HEK293 (cell line): ENCODE results near the gene CCDC170.

Experiments
- CTCF ChIA-PET: fragments of 350-600 bp; formaldehyde crosslinking; extraction: SDS; loops from one replicate; lab custom pipeline; 2021; ENCODE audit warnings: antibody characterized with exemption; lab: Yijun Ruan, JAX
- POLR2A ChIA-PET: fragments of 300-600 bp; formaldehyde crosslinking; extraction: SDS; loops from one replicate; lab custom pipeline; 2020; ENCODE audit warnings: antibody characterized with exemption, inconsistent platforms; lab: Yijun Ruan, JAX
- H3K27ac ChIP-seq: fragments of 200-500 bp; sonication (Bioruptor generic); 2 replicates; pipeline ENCODE4 v1.5.1; 2014; ENCODE audit warnings: low read depth, low read length, control low read depth, inconsistent platforms; ENCODE audit errors: extremely low read depth
- H3K36me3 ChIP-seq, 2 experiments: fragments of 200-500 bp in 1 of 2; sonication (Bioruptor generic) in 1 of 2; 1 replicate in 1 of 2; 2 replicates in 1 of 2; pipeline ENCODE4 v1.5.1; 2014 to 2017; ENCODE audit warnings: inconsistent platforms in 2 of 2, low read length in 2 of 2; ENCODE audit not compliant: control insufficient read depth in 2 of 2, insufficient read depth in 1 of 2
- H3K4me1 ChIP-seq: fragments of 200-500 bp; sonication (Bioruptor generic); 2 replicates; pipeline ENCODE4 v1.5.1; 2014; ENCODE audit warnings: mild to moderate bottlenecking, low read length, inconsistent platforms; ENCODE audit not compliant: control insufficient read depth, insufficient read depth
- H3K4me3 ChIP-seq: 2 replicates; pipeline ENCODE4 v1.5.1; 2011; ENCODE audit warnings: low read depth, mild to moderate bottlenecking, control low read depth, low read length, moderate library complexity
- H3K9me3 ChIP-seq: fragments of 200-500 bp; sonication (Bioruptor generic); 2 replicates; pipeline ENCODE4 v1.5.1; 2014; ENCODE audit warnings: low read depth, low read length, inconsistent platforms; ENCODE audit not compliant: control insufficient read depth, insufficient read depth
- HOXA7 ChIP-seq: sonication (generic); formaldehyde crosslinking; IDR thresholded peaks from 2 replicates; pipeline ENCODE4 v1.8.1; 2022; ENCODE audit warnings: missing genetic modification reagents, borderline replicate concordance
- MZF1 ChIP-seq: fragments of 450-650 bp; formaldehyde crosslinking; IDR thresholded peaks from 2 replicates; pipeline ENCODE4 v1.5.1; 2017; ENCODE audit warnings: missing biosample characterization, missing genetic modification characterization, borderline replicate concordance
- OSR2 ChIP-seq: fragments of 450-650 bp; formaldehyde crosslinking; IDR thresholded peaks from 2 replicates; pipeline ENCODE4 v1.5.1; 2016; ENCODE audit warnings: missing biosample characterization, missing genetic modification characterization
- OVOL3 ChIP-seq: fragments of 450-650 bp; formaldehyde crosslinking; IDR thresholded peaks from 2 replicates; pipeline ENCODE4 v1.5.1; 2016; ENCODE audit warnings: missing biosample characterization, missing genetic modification characterization
- SALL2 ChIP-seq: fragments of 450-650 bp; formaldehyde crosslinking; IDR thresholded peaks from 2 replicates; pipeline ENCODE4 v1.5.0; 2017; ENCODE audit warnings: missing biosample characterization, mild to moderate bottlenecking, missing genetic modification characterization, borderline replicate concordance
- ZBTB48 ChIP-seq: fragments of 450-650 bp; formaldehyde crosslinking; IDR thresholded peaks from 2 replicates; pipeline ENCODE4 v1.5.1; 2016; ENCODE audit warnings: missing biosample characterization, missing genetic modification characterization
- ZBTB7A ChIP-seq: fragments of 450-650 bp; formaldehyde crosslinking; IDR thresholded peaks from 2 replicates; pipeline ENCODE4 v1.5.1; 2016; ENCODE audit warnings: low read depth, missing biosample characterization, missing genetic modification characterization
- ZFP3 ChIP-seq: fragments of 450-650 bp; formaldehyde crosslinking; IDR thresholded peaks from 2 replicates; pipeline ENCODE4 v1.5.1; 2016; ENCODE audit warnings: low read depth, missing biosample characterization, missing genetic modification characterization
- ZNF174 ChIP-seq: fragments of 450-650 bp; formaldehyde crosslinking; IDR thresholded peaks from 2 replicates; pipeline ENCODE4 v1.5.0; 2017; ENCODE audit warnings: missing biosample characterization, mild to moderate bottlenecking, missing genetic modification characterization
- ZNF2 ChIP-seq: fragments of 450-650 bp; formaldehyde crosslinking; IDR thresholded peaks from 2 replicates; pipeline ENCODE4 v1.5.1; 2016; ENCODE audit warnings: missing biosample characterization, missing genetic modification characterization
- ZNF214 ChIP-seq: fragments of 450-650 bp; formaldehyde crosslinking; IDR thresholded peaks from 2 replicates; pipeline ENCODE4 v1.5.1; 2017; ENCODE audit warnings: missing biosample characterization, mild to moderate bottlenecking, missing genetic modification characterization, borderline replicate concordance
- ZNF311 ChIP-seq: fragments of 450-650 bp; formaldehyde crosslinking; IDR thresholded peaks from 2 replicates; pipeline ENCODE4 v1.5.1; 2017; ENCODE audit warnings: missing biosample characterization, missing genetic modification characterization, borderline replicate concordance
- ZNF366 ChIP-seq: fragments of 450-650 bp; formaldehyde crosslinking; conservative IDR thresholded peaks from 2 replicates; pipeline ENCODE4 v1.5.1; 2016; ENCODE audit warnings: missing biosample characterization, missing genetic modification characterization
- ZNF530 ChIP-seq: fragments of 450-650 bp; formaldehyde crosslinking; IDR thresholded peaks from 2 replicates; pipeline ENCODE4 v1.5.1; 2016; ENCODE audit warnings: low read depth, missing biosample characterization, missing genetic modification characterization
- ZNF544 ChIP-seq: fragments of 450-650 bp; formaldehyde crosslinking; IDR thresholded peaks from 2 replicates; pipeline ENCODE4 v1.5.0; 2017; ENCODE audit warnings: missing biosample characterization, missing genetic modification characterization
- ZNF571 ChIP-seq: fragments of 450-650 bp; formaldehyde crosslinking; IDR thresholded peaks from 2 replicates; pipeline ENCODE4 v1.5.0; 2017; ENCODE audit warnings: missing biosample characterization, missing genetic modification characterization
- ZNF768 ChIP-seq: fragments of 450-650 bp; formaldehyde crosslinking; IDR thresholded peaks from 2 replicates; pipeline ENCODE4 v1.5.1; 2018; ENCODE audit warnings: missing biosample characterization, mild to moderate bottlenecking, missing genetic modification characterization
- ZNF777 ChIP-seq: fragments of 450-650 bp; formaldehyde crosslinking; IDR thresholded peaks from 2 replicates; pipeline ENCODE4 v1.5.1; 2017; ENCODE audit warnings: missing biosample characterization, missing genetic modification characterization, borderline replicate concordance
- ZSCAN23 ChIP-seq: fragments of 450-650 bp; formaldehyde crosslinking; IDR thresholded peaks from 2 replicates; pipeline ENCODE4 v1.5.1; 2016; ENCODE audit warnings: missing biosample characterization, missing genetic modification characterization
- TF ChIP-seq, protein P1 (sequence below): fragments of 450-650 bp; formaldehyde crosslinking; IDR thresholded peaks from 2 replicates; pipeline ENCODE4 v1.5.1; 2016; ENCODE audit warnings: missing biosample characterization, missing genetic modification characterization

CCDC170 gene

DNA sequence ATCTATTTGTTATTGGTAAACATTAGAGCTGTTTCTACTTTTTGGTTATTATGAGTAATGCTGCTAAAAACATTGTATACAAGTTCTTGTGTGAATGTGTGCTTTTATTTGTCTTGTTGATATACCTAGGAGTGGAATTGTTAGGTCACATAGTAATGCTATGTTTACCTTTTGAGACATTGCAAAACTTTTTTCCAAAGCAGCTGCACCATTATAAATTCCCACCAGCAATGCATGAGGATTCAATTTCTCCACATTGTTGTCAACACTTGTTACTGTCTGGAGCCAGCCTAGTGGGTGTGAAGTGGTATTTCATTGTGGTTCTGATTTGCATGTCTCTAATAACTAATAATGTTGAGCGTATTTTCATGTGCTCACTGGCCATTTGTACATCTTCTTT is 145.9 kb downstream of the CCDC170 start:
- Histone ChIP-seq H3K9me3 (no peaks in the 10 kb centered on the region), H3K36me3 (no peaks in the 10 kb centered on the region), H3K27ac (no peak overlapping the region), H3K4me3 (no peak overlapping the region), H3K4me1 (no peaks in the 10 kb centered on the region)
- CTCF ChIA-PET, result interaction anchor here (1.2 kb wide), 1 partner anchor 8 kb away, joined by 4 read pairs; no protein-coding TSS in a partner anchor
- POLR2A ChIA-PET, result no interaction called here
- TF ChIP-seq OVOL3, result no peak
- no peak for TF ChIP-seq ZNF311 (tag by site-specific recombination)
- no peak for TF ChIP-seq OSR2 (tag by site-specific recombination)
- TF ChIP-seq ZNF366 (tag by site-specific recombination), result no peak
- TF ChIP-seq ZBTB7A, result no peak
- TF ChIP-seq MZF1 (tag by site-specific recombination), result no peak
- TF ChIP-seq ZNF544 (tag by site-specific recombination), result no peak
- TF ChIP-seq HOXA7 (CRISPR knock-in tag), result no peak
- TF ChIP-seq ZNF214 (tag by site-specific recombination), result no peak
- TF ChIP-seq, protein P1, sequence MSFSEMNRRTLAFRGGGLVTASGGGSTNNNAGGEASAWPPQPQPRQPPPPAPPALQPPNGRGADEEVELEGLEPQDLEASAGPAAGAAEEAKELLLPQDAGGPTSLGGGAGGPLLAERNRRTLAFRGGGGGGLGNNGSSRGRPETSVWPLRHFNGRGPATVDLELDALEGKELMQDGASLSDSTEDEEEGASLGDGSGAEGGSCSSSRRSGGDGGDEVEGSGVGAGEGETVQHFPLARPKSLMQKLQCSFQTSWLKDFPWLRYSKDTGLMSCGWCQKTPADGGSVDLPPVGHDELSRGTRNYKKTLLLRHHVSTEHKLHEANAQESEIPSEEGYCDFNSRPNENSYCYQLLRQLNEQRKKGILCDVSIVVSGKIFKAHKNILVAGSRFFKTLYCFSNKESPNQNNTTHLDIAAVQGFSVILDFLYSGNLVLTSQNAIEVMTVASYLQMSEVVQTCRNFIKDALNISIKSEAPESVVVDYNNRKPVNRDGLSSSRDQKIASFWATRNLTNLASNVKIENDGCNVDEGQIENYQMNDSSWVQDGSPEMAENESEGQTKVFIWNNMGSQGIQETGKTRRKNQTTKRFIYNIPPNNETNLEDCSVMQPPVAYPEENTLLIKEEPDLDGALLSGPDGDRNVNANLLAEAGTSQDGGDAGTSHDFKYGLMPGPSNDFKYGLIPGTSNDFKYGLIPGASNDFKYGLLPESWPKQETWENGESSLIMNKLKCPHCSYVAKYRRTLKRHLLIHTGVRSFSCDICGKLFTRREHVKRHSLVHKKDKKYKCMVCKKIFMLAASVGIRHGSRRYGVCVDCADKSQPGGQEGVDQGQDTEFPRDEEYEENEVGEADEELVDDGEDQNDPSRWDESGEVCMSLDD (tag by site-specific recombination), result no peak
- TF ChIP-seq, all 188 proteins: peak for 0

DNA sequence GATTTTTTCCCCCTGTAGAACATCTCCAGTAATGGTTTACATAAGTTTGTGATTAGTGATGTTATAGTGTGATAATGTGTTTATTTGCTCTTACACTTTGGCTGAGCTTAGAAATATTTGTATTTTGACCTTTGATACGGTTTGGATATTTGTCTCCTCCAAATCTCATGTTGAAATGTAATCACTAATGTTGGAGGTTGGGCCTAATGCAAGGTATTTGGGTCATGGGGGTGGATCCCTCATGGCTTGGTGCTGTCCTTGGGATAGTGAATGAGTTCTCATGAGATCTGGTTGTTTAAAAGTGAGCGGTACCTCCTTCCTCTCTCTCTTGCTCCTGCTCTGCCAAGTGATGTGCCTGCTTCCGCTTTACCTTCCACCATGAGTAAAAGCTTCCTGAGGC is 147.2 kb downstream of the CCDC170 start:
- Histone ChIP-seq H3K36me3 (no peaks in the 10 kb centered on the region), H3K27ac (no peak overlapping the region), H3K4me1 (no peaks in the 10 kb centered on the region), H3K4me3 (no peak overlapping the region), H3K9me3 (no peaks in the 10 kb centered on the region)
- TF ChIP-seq ZNF571 (tag by site-specific recombination) (no peak), ZFP3 (tag by site-specific recombination) (no peak), ZSCAN23 (tag by site-specific recombination) (no peak), ZBTB48 (tag by site-specific recombination) (no peak), SALL2 (tag by site-specific recombination) (no peak)
- POLR2A ChIA-PET, result no interaction called here
- CTCF ChIA-PET, result interaction anchor here (0.6 kb wide), 1 partner anchor 1166 kb away, joined by 4 read pairs; no protein-coding TSS in a partner anchor

DNA sequence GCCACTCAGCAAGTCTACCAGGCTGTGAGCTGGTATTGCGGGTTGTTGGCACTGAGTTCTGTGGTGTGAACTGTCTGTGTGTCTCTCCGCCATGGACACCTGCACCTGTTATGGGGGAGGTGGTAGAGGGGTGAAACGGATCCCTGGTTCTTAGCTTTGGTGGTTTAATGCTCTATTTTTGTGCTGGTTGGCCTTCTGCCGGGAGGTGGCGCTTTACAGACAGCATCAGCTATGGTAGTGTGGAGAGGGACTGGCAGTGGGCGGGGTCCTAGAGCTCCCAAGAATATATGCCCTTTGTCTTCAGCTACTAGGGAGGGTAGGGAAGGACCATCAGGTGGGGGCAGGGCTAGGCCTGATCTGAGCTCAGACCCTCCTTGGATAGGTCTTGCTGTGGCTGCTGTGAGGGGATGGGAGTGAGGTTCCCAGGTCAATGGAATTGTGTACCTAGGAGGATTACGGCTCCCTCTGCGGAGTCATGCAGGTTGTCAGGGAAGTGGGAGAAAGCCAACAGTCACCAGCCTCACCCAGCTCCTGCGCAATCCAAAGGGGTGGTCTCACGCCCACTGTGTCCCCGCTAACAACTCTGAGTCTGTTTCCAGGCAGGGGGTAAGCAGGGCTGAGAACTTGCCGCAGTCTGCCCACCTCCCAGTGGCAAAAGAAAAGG is 154.3 kb downstream of the CCDC170 start:
- no peaks in the 10 kb centered on the region for H3K36me3 ChIP-seq
- ChIA-PET CTCF (interaction anchor here (0.6 to 2.4 kb wide), 22 partner anchors 8 to 1365 kb away, joined by 3 to 11 read pairs (median 4); no protein-coding TSS in a partner anchor), POLR2A (no interaction called here)

DNA sequence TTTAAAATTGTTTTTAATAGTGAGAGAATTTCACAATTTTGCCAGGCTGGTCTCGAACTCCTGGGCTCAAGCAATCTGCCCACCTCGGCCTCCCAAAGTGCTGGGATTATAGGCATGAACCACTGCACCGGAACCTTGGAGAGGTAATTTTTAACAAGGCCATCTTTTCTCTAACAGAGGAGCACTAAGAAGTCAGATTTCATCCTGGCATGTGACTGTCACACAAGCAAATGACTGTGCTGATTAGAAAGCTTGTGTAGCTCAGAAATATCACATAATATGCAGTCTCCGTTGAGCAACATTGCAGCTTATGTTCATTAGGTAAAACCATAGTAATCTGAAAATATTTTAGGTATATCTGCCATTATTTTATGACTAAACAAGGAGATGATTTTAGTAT is 156.0 kb downstream of the CCDC170 start:
- H3K36me3 ChIP-seq, result no peaks in the 10 kb centered on the region
- ChIA-PET CTCF (interaction anchor here (1.2 to 2.4 kb wide), 3 partner anchors 9 to 619 kb away, joined by 3 to 8 read pairs (median 3); no protein-coding TSS in a partner anchor), POLR2A (interaction anchor here (0.7 kb wide), 1 partner anchor 961 kb away, joined by 3 read pairs; no protein-coding TSS in a partner anchor)
- no peaks in the 10 kb centered on the region for H3K9me3 ChIP-seq
- no peak overlapping the region for H3K27ac ChIP-seq
- H3K4me3 ChIP-seq, result no peak overlapping the region
- TF ChIP-seq ZNF768 (tag by site-specific recombination) (no peak), ZNF530 (no peak), ZNF174 (tag by site-specific recombination) (no peak)
- H3K4me1 ChIP-seq, result no peaks in the 10 kb centered on the region

More for the DNA sequence above, 154.3 kb downstream of the CCDC170 start:
- H3K4me3 ChIP-seq, result no peak overlapping the region
- no peak overlapping the region for H3K27ac ChIP-seq
- H3K4me1 ChIP-seq, result no peaks in the 10 kb centered on the region
- no peak for TF ChIP-seq ZNF777
- 0 out of 2 replicates have a peak, but pooled peaks have one; percentile 31 for TF ChIP-seq ZNF2 (tag by site-specific recombination)
- TF ChIP-seq, all 188 proteins: peak for 1
- no peaks in the 10 kb centered on the region for H3K9me3 ChIP-seq
